ENCODE results near the gene SULT1C3.

SULT1C3 gene

DNA sequence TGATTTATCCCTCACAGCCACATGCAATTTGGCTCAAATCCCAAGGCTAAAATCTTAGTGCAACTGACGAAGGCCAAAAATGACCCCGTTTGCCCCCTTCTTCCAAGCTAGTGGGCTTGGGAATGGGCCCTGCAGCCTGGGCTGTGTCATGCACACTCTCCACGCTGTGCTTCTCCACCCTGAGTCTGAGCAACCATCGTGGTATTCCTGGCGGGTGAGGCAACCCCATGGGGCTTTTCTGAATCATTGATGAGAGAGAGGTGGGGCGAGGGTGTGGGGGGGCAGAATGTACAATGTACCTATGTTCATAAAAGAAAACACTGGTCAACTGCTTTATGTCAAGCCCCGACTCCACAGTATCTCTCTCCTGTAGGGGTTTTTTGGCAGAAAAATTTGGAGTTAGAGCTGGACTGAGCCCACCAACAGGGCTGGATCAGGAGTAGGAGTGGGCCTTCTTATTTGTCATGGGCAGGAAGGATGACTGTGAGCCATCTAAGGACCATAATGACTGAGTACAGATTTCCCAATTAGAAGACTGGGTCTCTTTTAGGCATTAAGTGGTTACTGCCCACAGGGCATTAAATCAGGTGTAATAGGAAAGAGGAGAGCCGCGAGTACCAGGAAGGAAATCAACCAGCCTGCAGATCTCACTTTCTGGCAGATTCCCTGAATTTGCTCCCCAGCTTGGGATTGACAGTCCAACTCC is 57.8 kb downstream of the SULT1C3 start:
- Mint-ChIP-seq H3K27me3 (no peaks in the 10 kb centered on the region), H3K27ac (no peak overlapping the region)
- intact Hi-C loops (cut with micrococcal nuclease) = no loop called here

DNA sequence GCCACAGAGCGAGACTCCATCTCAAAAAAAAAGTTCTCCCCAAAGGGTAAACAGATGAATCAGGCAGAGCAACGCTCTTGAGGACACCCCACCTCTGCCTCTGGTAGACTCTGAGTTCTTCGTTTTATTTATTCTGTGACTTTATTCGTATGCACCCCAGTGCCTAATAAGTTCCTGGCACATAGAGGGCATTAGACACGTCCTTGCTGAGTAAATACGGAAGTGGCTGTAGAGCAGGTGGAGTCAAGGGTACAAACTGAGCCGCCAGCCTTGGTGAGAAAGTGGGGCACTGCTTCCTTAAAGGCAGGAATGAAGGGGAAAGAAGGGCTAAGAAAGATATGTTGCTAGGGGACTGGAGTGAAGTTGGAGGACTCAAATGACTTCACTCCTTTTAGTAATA is 61.8 kb downstream of the SULT1C3 start:
- intact Hi-C loops (cut with micrococcal nuclease) = no loop called here
- Mint-ChIP-seq H3K4me3 (no peak overlapping the region), H3K27ac (no peak overlapping the region), H3K36me3 (ENCODE audit: low read depth) (no peaks in the 10 kb centered on the region), H3K9me3 (no peaks in the 10 kb centered on the region), H3K4me1 (ENCODE audit: low read depth) (no peaks in the 10 kb centered on the region), H3K27me3 (no peaks in the 10 kb centered on the region)

More for the DNA sequence above, 57.8 kb downstream of the SULT1C3 start:
- no peak overlapping the region for H3K4me3 Mint-ChIP-seq
- H3K4me1 Mint-ChIP-seq (ENCODE audit: low read depth) = no peaks in the 10 kb centered on the region
- no peaks in the 10 kb centered on the region for H3K36me3 Mint-ChIP-seq (ENCODE audit: low read depth)
- H3K9me3 Mint-ChIP-seq = no peaks in the 10 kb centered on the region

DNA sequence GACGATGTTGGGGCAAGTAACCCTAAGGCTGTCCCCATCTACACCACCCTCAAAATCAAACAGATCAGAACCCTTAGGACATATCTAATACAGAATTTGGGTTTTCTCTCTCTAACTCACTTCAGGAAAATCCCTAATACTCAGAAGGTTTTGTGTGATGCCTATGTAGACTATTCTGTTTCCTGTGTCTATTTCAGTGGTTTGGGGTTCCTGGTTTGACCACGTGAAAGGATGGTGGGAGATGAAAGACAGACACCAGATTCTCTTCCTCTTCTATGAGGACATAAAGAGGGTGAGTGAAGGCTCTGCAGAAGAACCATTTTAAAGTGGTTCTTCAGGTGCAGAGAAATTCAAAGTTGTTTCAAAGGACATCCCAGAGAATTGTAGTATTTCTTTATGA is 65.2 kb downstream of the SULT1C3 start:
- Mint-ChIP-seq H3K36me3 (ENCODE audit: low read depth) (no peaks in the 10 kb centered on the region), H3K9me3 (no peaks in the 10 kb centered on the region), H3K27ac (no peak overlapping the region), H3K27me3 (no peaks in the 10 kb centered on the region), H3K4me1 (ENCODE audit: low read depth) (no peaks in the 10 kb centered on the region), H3K4me3 (no peak overlapping the region)
- intact Hi-C loops (cut with micrococcal nuclease) = no loop called here

DNA sequence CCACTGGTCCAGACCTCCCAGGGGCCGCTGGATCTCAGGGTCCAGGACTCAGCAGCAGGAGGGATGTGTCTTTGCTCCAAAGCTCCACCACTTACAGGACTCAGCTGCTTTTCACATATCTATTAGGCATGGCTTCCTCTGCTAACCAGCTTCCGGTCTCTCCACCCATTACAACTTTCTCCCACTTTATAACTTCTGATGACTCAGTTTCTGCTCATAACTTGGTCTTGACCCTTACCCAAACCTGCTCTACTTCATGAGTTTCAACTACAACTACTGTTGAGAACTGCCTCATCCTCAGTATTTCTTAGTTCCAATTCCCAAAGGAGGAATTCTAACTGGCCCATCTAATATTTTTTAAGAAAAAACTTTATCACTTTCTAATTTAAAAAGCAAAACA is 66.1 kb downstream of the SULT1C3 start:
- no peak overlapping the region for H3K27ac Mint-ChIP-seq
- no peaks in the 10 kb centered on the region for H3K27me3 Mint-ChIP-seq
- H3K36me3 Mint-ChIP-seq (ENCODE audit: low read depth) = no peaks in the 10 kb centered on the region
- intact Hi-C loops (cut with micrococcal nuclease) = no loop called here
- H3K4me3 Mint-ChIP-seq = no peak overlapping the region
- no peaks in the 10 kb centered on the region for H3K9me3 Mint-ChIP-seq
- H3K4me1 Mint-ChIP-seq (ENCODE audit: low read depth) = no peaks in the 10 kb centered on the region

DNA sequence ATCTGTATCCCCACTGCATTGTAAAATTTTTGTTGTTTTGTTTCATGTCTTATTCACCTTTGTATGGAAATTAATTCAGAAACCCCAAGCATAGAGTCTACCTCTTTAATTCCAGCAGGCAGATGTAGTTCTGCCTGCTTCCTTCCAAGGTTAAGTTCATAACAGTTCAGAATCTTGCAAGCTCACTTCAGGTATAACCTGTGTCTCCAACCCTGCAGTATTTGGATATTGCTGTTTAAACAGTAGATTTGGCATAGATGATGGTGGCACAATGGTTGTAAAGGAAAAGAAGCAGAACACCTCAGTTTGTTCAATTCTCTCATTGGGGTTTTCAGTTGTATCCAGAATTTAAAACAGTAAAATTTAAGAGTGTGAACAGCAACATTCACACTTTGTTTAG is 70.1 kb downstream of the SULT1C3 start:
- H3K4me1 Mint-ChIP-seq (ENCODE audit: low read depth) = no peaks in the 10 kb centered on the region
- peaks cover 12% of the 10 kb centered on the region for H3K9me3 Mint-ChIP-seq
- no peaks in the 10 kb centered on the region for H3K36me3 Mint-ChIP-seq (ENCODE audit: low read depth)
- no peaks in the 10 kb centered on the region for H3K27me3 Mint-ChIP-seq
- no peak overlapping the region for H3K27ac Mint-ChIP-seq
- no peak overlapping the region for H3K4me3 Mint-ChIP-seq
- intact Hi-C loops (cut with micrococcal nuclease) = no loop called here

Data from dendritic cell treated with granulocyte-macrophage colony-stimulating factor and Interleukin-4, amounts not matched to agents 40 ng/mL and 50 ng/mL, for 4 days (primary cell).